Measurements from ENCODE around the gene RERE. TPM values are rescaled to one million over a fixed set of nuclear protein-coding genes. Genes with fewer than 3 reads are reported as not detected.
A peak's percentile ranks its signal among the peaks of the same experiment; 100 is the strongest.

RERE gene
- total and polyA plus RNA-seq, 7 donors, result 38.8 to 308 (median 99.7) TPM

DNA sequence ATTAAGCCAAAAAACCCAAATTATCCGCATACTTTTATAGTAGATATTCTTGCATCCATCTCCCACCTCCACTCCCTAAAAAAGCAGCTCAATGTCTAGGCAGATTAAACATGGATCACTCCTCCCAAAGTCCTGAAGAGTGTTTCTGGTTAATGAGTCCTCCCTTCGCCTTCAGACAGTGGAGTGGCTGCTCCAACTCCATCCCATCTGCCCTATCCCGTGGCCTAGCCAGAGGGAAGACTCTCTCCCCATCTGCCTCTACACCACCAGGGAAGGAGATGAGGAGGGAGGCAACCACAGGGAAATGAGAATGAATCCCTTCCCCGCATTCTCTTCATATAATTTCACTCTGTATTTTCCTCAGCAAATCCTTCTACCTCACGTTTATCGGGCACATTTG is 395.7 kb downstream of the RERE start:
- no peaks in the 10 kb centered on the region for H3K9me3 ChIP-seq
- intact Hi-C loops (cut with DNase I), result loop anchor here (2.0 to 5.0 kb wide), 3 partner anchors 47 to 106 kb away; no protein-coding TSS in a partner anchor
- no peaks in the 10 kb centered on the region for H3K27me3 ChIP-seq (ENCODE audit: insufficient read depth in 3 of 3, low read length in 2 of 3)
- H3K4me3 ChIP-seq, result peak overlapping the region; percentile 90
- 18 to 33% (median 22%) methylated on average over 6 of the region's 6 CpGs for WGBS, 3 donors
- ATAC-seq, result peak in 3 of 4 donors; percentile 27 to 33 (median 31)
- H3K27ac ChIP-seq, result peak overlapping the region; percentile 98
- TF ChIP-seq, protein P1, sequence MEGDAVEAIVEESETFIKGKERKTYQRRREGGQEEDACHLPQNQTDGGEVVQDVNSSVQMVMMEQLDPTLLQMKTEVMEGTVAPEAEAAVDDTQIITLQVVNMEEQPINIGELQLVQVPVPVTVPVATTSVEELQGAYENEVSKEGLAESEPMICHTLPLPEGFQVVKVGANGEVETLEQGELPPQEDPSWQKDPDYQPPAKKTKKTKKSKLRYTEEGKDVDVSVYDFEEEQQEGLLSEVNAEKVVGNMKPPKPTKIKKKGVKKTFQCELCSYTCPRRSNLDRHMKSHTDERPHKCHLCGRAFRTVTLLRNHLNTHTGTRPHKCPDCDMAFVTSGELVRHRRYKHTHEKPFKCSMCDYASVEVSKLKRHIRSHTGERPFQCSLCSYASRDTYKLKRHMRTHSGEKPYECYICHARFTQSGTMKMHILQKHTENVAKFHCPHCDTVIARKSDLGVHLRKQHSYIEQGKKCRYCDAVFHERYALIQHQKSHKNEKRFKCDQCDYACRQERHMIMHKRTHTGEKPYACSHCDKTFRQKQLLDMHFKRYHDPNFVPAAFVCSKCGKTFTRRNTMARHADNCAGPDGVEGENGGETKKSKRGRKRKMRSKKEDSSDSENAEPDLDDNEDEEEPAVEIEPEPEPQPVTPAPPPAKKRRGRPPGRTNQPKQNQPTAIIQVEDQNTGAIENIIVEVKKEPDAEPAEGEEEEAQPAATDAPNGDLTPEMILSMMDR (IDR thresholded peaks at IDR 0.05), result no peak
- H3K36me3 ChIP-seq (ENCODE audit: insufficient read depth in 1 of 2, low read depth in 1 of 2), result peaks cover 7 to 8% of the 10 kb centered on the region in 2 donors
- DNase-seq, result peak in 1 of 2 donors; percentile 66
- H3K4me1 ChIP-seq, result peaks cover 71% of the 10 kb centered on the region

DNA sequence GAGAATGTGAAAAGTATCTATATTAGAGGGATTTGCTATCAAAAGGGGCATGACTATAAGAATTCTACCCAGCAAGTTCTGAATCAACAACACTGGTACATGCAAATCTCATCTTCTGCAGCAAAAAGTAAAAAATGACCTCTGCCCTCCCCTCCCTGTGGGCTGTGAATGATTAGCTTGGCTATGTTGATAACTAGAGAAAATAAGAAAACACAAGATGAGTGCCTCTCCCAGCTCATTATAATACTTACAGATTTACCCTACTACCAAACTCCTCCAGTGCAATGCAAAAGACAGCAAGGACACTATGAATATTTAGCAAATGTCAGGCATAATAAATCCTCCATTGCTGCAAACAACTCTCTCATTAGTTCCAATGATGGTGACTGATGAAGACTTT is 397.1 kb downstream of the RERE start:
- intact Hi-C loops (cut with DNase I), result loop anchor here in 1 of 2 donors (5.0 kb wide), 2 partner anchors 48 to 107 kb away; no protein-coding TSS in a partner anchor

DNA sequence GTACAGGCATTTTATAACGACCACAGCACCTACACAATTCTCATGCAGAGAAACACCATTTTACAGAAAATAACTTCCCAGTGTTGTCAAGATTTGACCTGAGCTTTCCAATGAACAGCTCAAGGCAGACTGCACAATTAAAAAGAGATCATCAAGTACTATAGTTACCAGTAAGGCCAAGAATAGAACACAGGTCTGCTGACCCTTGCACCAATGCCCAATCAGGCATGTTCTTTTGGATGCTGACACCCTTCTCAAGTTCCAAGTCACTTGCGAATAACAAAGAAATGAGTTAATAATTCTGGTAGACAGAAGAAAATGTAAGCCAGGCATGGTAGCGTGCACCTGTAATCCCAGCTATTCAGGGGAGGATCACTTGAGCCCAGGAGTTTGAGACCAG is 397.6 kb downstream of the RERE start:
- TF ChIP-seq, protein P1 (IDR thresholded peaks at IDR 0.05), result no peak
- Histone ChIP-seq H3K36me3 (ENCODE audit: insufficient read depth in 1 of 2, low read depth in 1 of 2) (peaks cover 10 to 13% of the 10 kb centered on the region in 2 donors), H3K27me3 (ENCODE audit: insufficient read depth in 3 of 3, low read length in 2 of 3) (no peaks in the 10 kb centered on the region), H3K27ac (peak overlapping the region; percentile 98), H3K4me1 (peaks cover 74% of the 10 kb centered on the region), H3K4me3 (peak overlapping the region; percentile 90), H3K9me3 (no peaks in the 10 kb centered on the region)
- ATAC-seq (peak; percentile 62 to 70 (median 68)), DNase-seq (no peak)
- intact Hi-C loops (cut with DNase I), result loop anchor here in 1 of 2 donors (5.0 kb wide), 2 partner anchors 48 to 107 kb away; no protein-coding TSS in a partner anchor
- 27 to 48% (median 29%) methylated on average over 3 of the region's 3 CpGs for WGBS, 3 donors

More for the DNA sequence above, 397.1 kb downstream of the RERE start:
- Histone ChIP-seq H3K27ac (peak overlapping the region; percentile 98), H3K9me3 (no peaks in the 10 kb centered on the region), H3K36me3 (ENCODE audit: insufficient read depth in 1 of 2, low read depth in 1 of 2) (peaks cover 10 to 13% of the 10 kb centered on the region in 2 donors), H3K4me3 (peak overlapping the region; percentile 90), H3K27me3 (ENCODE audit: insufficient read depth in 3 of 3, low read length in 2 of 3) (no peaks in the 10 kb centered on the region), H3K4me1 (peaks cover 74% of the 10 kb centered on the region)
- ATAC-seq (no peak), DNase-seq (no peak)
- TF ChIP-seq, protein P1 (IDR thresholded peaks at IDR 0.05), result no peak

DNA sequence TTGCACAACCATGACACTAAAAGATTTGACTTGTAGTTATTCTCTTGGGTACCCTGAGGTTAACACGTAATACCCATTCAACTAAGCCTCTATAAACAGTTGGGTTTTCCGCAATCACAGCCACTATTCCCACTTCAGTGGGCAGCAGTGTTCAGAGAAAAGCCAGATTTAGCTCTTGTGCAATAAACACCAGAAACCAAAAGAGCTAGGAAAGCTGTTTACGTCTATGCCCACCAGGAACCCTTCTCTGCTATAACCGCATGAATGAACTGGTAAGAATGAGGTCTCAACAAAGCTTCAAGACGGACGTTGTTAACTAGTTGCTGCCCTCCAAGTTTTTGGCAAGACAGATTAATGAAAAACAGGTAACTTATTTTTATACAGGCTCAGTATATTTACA is 398.3 kb downstream of the RERE start:
- intact Hi-C loops (cut with DNase I), result no loop called here
- Histone ChIP-seq H3K4me3 (peak overlapping the region; percentile 90), H3K36me3 (ENCODE audit: insufficient read depth in 1 of 2, low read depth in 1 of 2) (peaks cover 10 to 15% of the 10 kb centered on the region in 2 donors)

More for the DNA sequence above, 398.3 kb downstream of the RERE start:
- H3K27ac ChIP-seq, result peak overlapping the region; percentile 98
- TF ChIP-seq, protein P1 (IDR thresholded peaks at IDR 0.05), result no peak
- WGBS, 3 donors, result 23 to 41% (median 24%) methylated on average over 6 of the region's 6 CpGs
- H3K9me3 ChIP-seq, result no peaks in the 10 kb centered on the region
- ATAC-seq (peak in 1 of 4 donors; percentile 6), DNase-seq (no peak)
- no peaks in the 10 kb centered on the region for H3K27me3 ChIP-seq (ENCODE audit: insufficient read depth in 3 of 3, low read length in 2 of 3)
- peaks cover 72% of the 10 kb centered on the region for H3K4me1 ChIP-seq
